Esophagus squamous epithelium (tissue), 5 donors: ENCODE data around the gene MAPKAP1. TPM values are rescaled to one million over a fixed set of nuclear protein-coding genes. Genes with fewer than 3 reads are reported as not detected.

Experiments
- DNase-seq: peaks from one replicate; lab custom pipeline; 2025; lab: John Stamatoyannopoulos, UW
- H3K27ac ChIP-seq, 4 donors: fragments of 200-600 bp; sonication (generic); one replicate each; pipeline ENCODE4 v1.5.1; 2016 to 2019; ENCODE audit warnings: mild to moderate bottlenecking in 1 of 4
- H3K27me3 ChIP-seq, 4 donors: fragments of 200-600 bp; sonication (generic); 1 replicate in 3 of 4; 2 replicates in 1 of 4; pipeline versions ENCODE4 v1.5.1 to v1.6.0; 2017 to 2021; ENCODE audit warnings: antibody characterized with exemption in 1 of 4
- H3K36me3 ChIP-seq, 3 donors: fragments of 200-600 bp; sonication (generic); one replicate each; pipeline ENCODE4 v1.5.1; 2016 to 2019
- H3K4me1 ChIP-seq, 3 donors: fragments of 200-600 bp; sonication (generic); one replicate each; pipeline ENCODE4 v1.5.1; 2017 to 2019
- H3K4me3 ChIP-seq, 4 donors: fragments of 200-600 bp; sonication (generic); 1 replicate in 3 of 4; 2 replicates in 1 of 4; pipeline ENCODE4 v1.5.1; 2016 to 2019; ENCODE audit warnings: mild to moderate bottlenecking in 2 of 4, moderate library complexity in 1 of 4
- H3K9me3 ChIP-seq, 3 donors: fragments of 200-600 bp; sonication (generic); one replicate each; pipeline ENCODE4 v1.5.1; 2016 to 2019
- POLR2A ChIP-seq, 4 donors: fragments of 450-650 bp; IDR thresholded peaks; one replicate each; pipeline ENCODE4 v1.6.1; 2017; ENCODE audit warnings: antibody characterized with exemption in 4 of 4, mild to moderate bottlenecking in 4 of 4, moderate library complexity in 3 of 4
- WGBS, 2 donors: methylation state at CpG; one replicate each; pipeline ENCODE4 v1.1.5; 2018; 5-methylcytosine and 5-hydroxymethylcytosine counted together
- intact Hi-C: fragments of 100-400 bp; cut with DNase I; formaldehyde crosslinking; loops from one replicate; pipeline ENCODE4 v1.15.0; 2022
- total RNA-seq, 4 donors: library from RNA; depleted of rRNA; stranded (reverse); fragments of >200 nt; gene quantifications; one replicate each; pipeline ENCODE4 v1.1.0, GENCODE V29; 2016
- TF ChIP-seq, protein P1 (sequence below), 6 experiments: fragments of 450-650 bp in 4 of 6; fragments of 200-600 bp in 2 of 6; sonication (generic) in 2 of 6; IDR thresholded peaks; one replicate each; pipeline ENCODE4 v1.5.1; 2016 to 2019; ENCODE audit warnings: antibody characterized with exemption in 6 of 6, mild to moderate bottlenecking in 4 of 6, moderate library complexity in 4 of 6
- donor health status: DM: yes; HTN: yes; CAD: no.

The MAPKAP1 gene
- total RNA-seq, 4 donors from 2014 or later = 59.0 to 87.0 (median 70.9) TPM

DNA sequence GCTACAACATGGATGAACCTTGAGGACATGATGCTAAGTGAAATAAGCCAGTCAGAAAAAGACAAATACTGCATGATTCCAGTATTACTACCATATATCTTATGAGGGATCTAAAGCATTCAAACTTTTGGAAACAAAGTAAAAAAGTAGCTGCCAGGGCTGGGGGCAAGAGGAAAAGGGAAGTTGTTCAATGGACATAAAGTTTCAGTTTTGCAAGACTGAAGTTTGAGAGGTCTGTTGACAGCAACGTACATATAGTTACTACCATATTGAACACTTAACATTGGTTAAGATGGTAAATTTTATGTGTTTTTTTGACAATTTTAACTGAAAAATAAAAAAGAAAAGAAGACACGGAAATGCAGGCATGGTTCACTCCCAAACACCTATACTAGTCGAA lies 77.6 kb downstream of the MAPKAP1 start:
- intact Hi-C loops = no loop called here
- peaks cover 23 to 60% (median 24%) of the 10 kb centered on the region in 3 donors for H3K4me1 ChIP-seq
- no peak for TF ChIP-seq POLR2A (IDR thresholded peaks at IDR 0.05)
- TF ChIP-seq, protein P1, sequence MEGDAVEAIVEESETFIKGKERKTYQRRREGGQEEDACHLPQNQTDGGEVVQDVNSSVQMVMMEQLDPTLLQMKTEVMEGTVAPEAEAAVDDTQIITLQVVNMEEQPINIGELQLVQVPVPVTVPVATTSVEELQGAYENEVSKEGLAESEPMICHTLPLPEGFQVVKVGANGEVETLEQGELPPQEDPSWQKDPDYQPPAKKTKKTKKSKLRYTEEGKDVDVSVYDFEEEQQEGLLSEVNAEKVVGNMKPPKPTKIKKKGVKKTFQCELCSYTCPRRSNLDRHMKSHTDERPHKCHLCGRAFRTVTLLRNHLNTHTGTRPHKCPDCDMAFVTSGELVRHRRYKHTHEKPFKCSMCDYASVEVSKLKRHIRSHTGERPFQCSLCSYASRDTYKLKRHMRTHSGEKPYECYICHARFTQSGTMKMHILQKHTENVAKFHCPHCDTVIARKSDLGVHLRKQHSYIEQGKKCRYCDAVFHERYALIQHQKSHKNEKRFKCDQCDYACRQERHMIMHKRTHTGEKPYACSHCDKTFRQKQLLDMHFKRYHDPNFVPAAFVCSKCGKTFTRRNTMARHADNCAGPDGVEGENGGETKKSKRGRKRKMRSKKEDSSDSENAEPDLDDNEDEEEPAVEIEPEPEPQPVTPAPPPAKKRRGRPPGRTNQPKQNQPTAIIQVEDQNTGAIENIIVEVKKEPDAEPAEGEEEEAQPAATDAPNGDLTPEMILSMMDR (IDR thresholded peaks at IDR 0.05) = no peak
- WGBS, 2 donors = 84 to 89% methylated on average over 3 of the region's 3 CpGs
- no peak overlapping the region for H3K4me3 ChIP-seq
- DNase-seq = no peak
- H3K27ac ChIP-seq = no peak overlapping the region
- no peaks in the 10 kb centered on the region for H3K9me3 ChIP-seq
- H3K36me3 ChIP-seq = no peaks in the 10 kb centered on the region
- no peaks in the 10 kb centered on the region for H3K27me3 ChIP-seq

DNA sequence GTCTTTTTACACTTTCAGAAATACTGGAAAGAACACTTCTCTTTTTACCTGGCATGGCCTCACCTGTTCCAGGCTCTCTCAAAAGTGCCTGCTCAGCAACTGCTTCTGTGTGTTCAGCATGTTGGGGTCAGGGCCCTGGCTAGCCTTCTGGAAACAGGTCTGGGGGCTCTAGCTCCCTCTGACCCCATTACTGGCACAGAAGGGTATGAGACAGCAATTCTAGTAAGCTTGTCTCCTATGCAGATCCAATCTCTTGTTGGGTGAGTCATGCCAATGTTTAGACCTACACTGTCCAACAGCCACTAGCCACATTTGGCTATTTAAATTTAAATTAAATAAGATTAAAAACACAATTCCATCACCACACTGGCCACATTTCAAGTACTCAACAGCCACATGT lies 80.8 kb downstream of the MAPKAP1 start:
- no peak for DNase-seq
- H3K27me3 ChIP-seq = no peaks in the 10 kb centered on the region
- no peak for TF ChIP-seq POLR2A (IDR thresholded peaks at IDR 0.05)
- TF ChIP-seq, protein P1 (IDR thresholded peaks at IDR 0.05) = no peak
- H3K4me1 ChIP-seq = peaks cover 6 to 27% (median 8%) of the 10 kb centered on the region in 3 donors
- H3K27ac ChIP-seq = no peak overlapping the region
- intact Hi-C loops = no loop called here
- H3K36me3 ChIP-seq = no peaks in the 10 kb centered on the region
- H3K4me3 ChIP-seq = no peak overlapping the region
- H3K9me3 ChIP-seq = no peaks in the 10 kb centered on the region

DNA sequence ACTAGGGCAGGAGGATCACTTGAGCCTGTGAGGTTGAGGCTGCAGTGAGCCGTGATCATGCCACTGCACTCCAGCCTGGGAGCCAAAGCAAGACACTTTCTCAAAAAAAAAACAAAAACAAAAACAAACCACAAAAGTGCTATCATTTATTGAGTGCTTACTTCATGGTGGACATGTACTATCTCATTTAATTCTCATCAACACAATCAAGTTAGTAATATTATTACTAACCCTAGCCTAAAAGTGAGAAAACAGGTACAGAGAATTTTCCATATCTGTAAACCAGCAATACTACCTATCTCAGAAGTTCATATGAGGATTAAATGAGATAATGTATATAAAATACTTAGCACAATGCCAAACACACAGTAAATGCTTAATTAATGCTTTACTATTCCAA lies 85.8 kb downstream of the MAPKAP1 start:
- intact Hi-C loops = no loop called here
- Histone ChIP-seq H3K36me3 (no peaks in the 10 kb centered on the region), H3K27ac (no peak overlapping the region), H3K4me1 (peaks cover 0 to 11% (median 3%) of the 10 kb centered on the region in 3 donors), H3K9me3 (no peaks in the 10 kb centered on the region), H3K4me3 (no peak overlapping the region), H3K27me3 (no peaks in the 10 kb centered on the region)
- no peak for DNase-seq
- WGBS, 2 donors = 90 to 100% methylated on average over 1 of the region's 1 CpG
- TF ChIP-seq, protein P1 (IDR thresholded peaks at IDR 0.05) = no peak
- no peak for TF ChIP-seq POLR2A (IDR thresholded peaks at IDR 0.05)

DNA sequence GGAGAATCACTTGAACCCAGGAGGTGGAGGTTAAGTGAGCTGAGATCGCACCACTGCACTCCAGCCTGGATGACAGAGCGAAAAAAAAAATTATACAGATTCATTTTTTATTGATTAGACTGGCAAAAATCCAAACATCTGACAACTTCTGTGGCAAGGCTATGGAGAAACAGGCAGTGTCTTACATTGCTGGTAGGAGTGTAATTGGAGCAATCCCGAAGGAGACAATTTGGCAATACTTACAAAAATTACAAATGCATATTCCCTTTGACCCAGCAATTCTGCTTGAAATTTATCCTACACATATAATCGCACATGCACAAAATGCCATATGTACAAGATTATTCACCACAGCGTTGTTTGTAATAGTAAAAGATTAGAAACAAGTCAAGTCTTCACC lies 86.8 kb downstream of the MAPKAP1 start:
- intact Hi-C loops = no loop called here
- TF ChIP-seq, protein P1 (IDR thresholded peaks at IDR 0.05) = no peak
- no peak for TF ChIP-seq POLR2A (IDR thresholded peaks at IDR 0.05)
- 73 to 93% methylated on average over 5 of the region's 5 CpGs for WGBS, 2 donors
- Histone ChIP-seq H3K4me1 (peaks cover 0 to 1% (median 0%) of the 10 kb centered on the region in 3 donors), H3K36me3 (no peaks in the 10 kb centered on the region), H3K4me3 (no peak overlapping the region), H3K27me3 (no peaks in the 10 kb centered on the region), H3K27ac (no peak overlapping the region), H3K9me3 (no peaks in the 10 kb centered on the region)
- DNase-seq = no peak

DNA sequence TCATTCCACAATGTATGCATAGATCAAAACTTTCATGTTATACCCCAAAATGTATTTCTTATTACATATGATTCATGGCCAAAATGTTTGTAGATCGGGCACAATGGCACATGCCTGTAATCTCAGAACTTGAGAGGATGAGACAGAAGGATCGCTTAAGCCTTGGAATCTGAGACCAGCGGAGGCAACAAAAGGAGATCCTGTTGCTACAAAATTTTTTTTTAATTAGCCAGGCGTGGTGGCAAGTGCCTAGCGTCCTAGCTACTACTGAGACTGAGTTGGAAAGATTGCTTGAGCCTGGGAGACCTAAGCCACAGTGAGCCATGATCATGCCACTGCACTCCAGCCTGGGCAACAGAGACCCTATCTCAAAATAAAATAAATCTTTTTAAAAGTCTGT lies 89.9 kb downstream of the MAPKAP1 start:
- H3K27ac ChIP-seq = no peak overlapping the region
- no peak for DNase-seq
- H3K36me3 ChIP-seq = no peaks in the 10 kb centered on the region
- WGBS, 2 donors = 84 to 92% methylated on average over 5 of the region's 5 CpGs
- H3K9me3 ChIP-seq = no peaks in the 10 kb centered on the region
- no peaks in the 10 kb centered on the region for H3K4me1 ChIP-seq
- H3K4me3 ChIP-seq = no peak overlapping the region
- no peaks in the 10 kb centered on the region for H3K27me3 ChIP-seq
- intact Hi-C loops = no loop called here
- no peak for TF ChIP-seq POLR2A (IDR thresholded peaks at IDR 0.05)
- TF ChIP-seq, protein P1 (IDR thresholded peaks at IDR 0.05) = no peak
